Measurements from ENCODE around the gene CRYBB1.

Gene CRYBB1

GRCh38 chr22:26635117-26635516 is 17.3 kb upstream of the CRYBB1 start:
- H3K27me3 ChIP-seq (ENCODE audit: control insufficient read depth, insufficient read depth, low read length): no peaks in the 10 kb centered on the region
- DNase-seq (ENCODE audit: low read depth, low spot score): no peak
- H3K4me1 ChIP-seq (ENCODE audit: control insufficient read depth, insufficient read depth, low read length): no peaks in the 10 kb centered on the region; the same call in none of the 2 replicates
- no peaks in the 10 kb centered on the region for H3K36me3 ChIP-seq (ENCODE audit: control insufficient read depth, insufficient read depth, low read length)
- no CpG with 5 or more reads among the region's 2 CpGs for WGBS (ENCODE audit: insufficient coverage, insufficient read length)
- no peak overlapping the region for H3K27ac ChIP-seq (ENCODE audit: low read length)
- H3K9me3 ChIP-seq (ENCODE audit: control insufficient read depth, insufficient read depth, low read length): no peaks in the 10 kb centered on the region
- H3K4me3 ChIP-seq (ENCODE audit: low read length): no peak overlapping the region

GRCh38 chr22:26634189-26634588 is 16.4 kb upstream of the CRYBB1 start:
- no peaks in the 10 kb centered on the region; the same call in 1 of the 2 replicates for H3K4me1 ChIP-seq (ENCODE audit: control insufficient read depth, insufficient read depth, low read length)
- H3K36me3 ChIP-seq (ENCODE audit: control insufficient read depth, insufficient read depth, low read length): no peaks in the 10 kb centered on the region
- WGBS (ENCODE audit: insufficient coverage, insufficient read length): no CpG with 5 or more reads among the region's 3 CpGs
- no peak overlapping the region for H3K27ac ChIP-seq (ENCODE audit: low read length)
- no peaks in the 10 kb centered on the region for H3K27me3 ChIP-seq (ENCODE audit: control insufficient read depth, insufficient read depth, low read length)
- no peaks in the 10 kb centered on the region for H3K9me3 ChIP-seq (ENCODE audit: control insufficient read depth, insufficient read depth, low read length)
- no peak overlapping the region for H3K4me3 ChIP-seq (ENCODE audit: low read length)
- DNase-seq (ENCODE audit: low read depth, low spot score): no peak

- DNase-seq (ENCODE audit: low read depth, low spot score): no peak
- Histone ChIP-seq H3K9me3 (ENCODE audit: control insufficient read depth, insufficient read depth, low read length) (no peaks in the 10 kb centered on the region), H3K27ac (ENCODE audit: low read length) (no peak overlapping the region), H3K36me3 (ENCODE audit: control insufficient read depth, insufficient read depth, low read length) (no peaks in the 10 kb centered on the region), H3K4me3 (ENCODE audit: low read length) (no peak overlapping the region), H3K27me3 (ENCODE audit: control insufficient read depth, insufficient read depth, low read length) (no peaks in the 10 kb centered on the region), H3K4me1 (ENCODE audit: control insufficient read depth, insufficient read depth, low read length) (no peaks in the 10 kb centered on the region; the same call in 1 of the 2 replicates)
- WGBS (ENCODE audit: insufficient coverage, insufficient read length): no CpG with 5 or more reads among the region's 8 CpGs
Measured at GRCh38 chr22:26632422-26633155, 14.8 kb upstream of the CRYBB1 start.

GRCh38 chr22:26631282-26631681 is 13.5 kb upstream of the CRYBB1 start:
- no peak overlapping the region for H3K27ac ChIP-seq (ENCODE audit: low read length)
- no peak for DNase-seq (ENCODE audit: low read depth, low spot score)
- no CpG with 5 or more reads among the region's 4 CpGs for WGBS (ENCODE audit: insufficient coverage, insufficient read length)

GRCh38 chr22:26629988-26630761 is 12.3 kb upstream of the CRYBB1 start:
- Histone ChIP-seq H3K36me3 (ENCODE audit: control insufficient read depth, insufficient read depth, low read length) (no peaks in the 10 kb centered on the region), H3K27me3 (ENCODE audit: control insufficient read depth, insufficient read depth, low read length) (no peaks in the 10 kb centered on the region), H3K9me3 (ENCODE audit: control insufficient read depth, insufficient read depth, low read length) (no peaks in the 10 kb centered on the region), H3K4me3 (ENCODE audit: low read length) (no peak overlapping the region), H3K4me1 (ENCODE audit: control insufficient read depth, insufficient read depth, low read length) (no peaks in the 10 kb centered on the region; the same call in 1 of the 2 replicates), H3K27ac (ENCODE audit: low read length) (no peak overlapping the region)
- no CpG with 5 or more reads among the region's 18 CpGs for WGBS (ENCODE audit: insufficient coverage, insufficient read length)
- no peak for DNase-seq (ENCODE audit: low read depth, low spot score)

More at GRCh38 chr22:26631282-26631681, 13.5 kb upstream of the CRYBB1 start:
- H3K36me3 ChIP-seq (ENCODE audit: control insufficient read depth, insufficient read depth, low read length): no peaks in the 10 kb centered on the region
- H3K4me3 ChIP-seq (ENCODE audit: low read length): no peak overlapping the region
- no peaks in the 10 kb centered on the region; the same call in 1 of the 2 replicates for H3K4me1 ChIP-seq (ENCODE audit: control insufficient read depth, insufficient read depth, low read length)
- no peaks in the 10 kb centered on the region for H3K27me3 ChIP-seq (ENCODE audit: control insufficient read depth, insufficient read depth, low read length)
- H3K9me3 ChIP-seq (ENCODE audit: control insufficient read depth, insufficient read depth, low read length): no peaks in the 10 kb centered on the region

- DNase-seq (ENCODE audit: low read depth, low spot score): no peak
- no CpG with 5 or more reads among the region's 12 CpGs for WGBS (ENCODE audit: insufficient coverage, insufficient read length)
- H3K4me1 ChIP-seq (ENCODE audit: control insufficient read depth, insufficient read depth, low read length): no peaks in the 10 kb centered on the region
Measured at GRCh38 chr22:26624803-26625202, 7.0 kb upstream of the CRYBB1 start.

GRCh38 chr22:26623984-26624383 is 6.2 kb upstream of the CRYBB1 start:
- Histone ChIP-seq H3K9me3 (ENCODE audit: control insufficient read depth, insufficient read depth, low read length) (no peaks in the 10 kb centered on the region), H3K36me3 (ENCODE audit: control insufficient read depth, insufficient read depth, low read length) (no peaks in the 10 kb centered on the region), H3K27ac (ENCODE audit: low read length) (no peak overlapping the region), H3K4me3 (ENCODE audit: low read length) (no peak overlapping the region), H3K27me3 (ENCODE audit: control insufficient read depth, insufficient read depth, low read length) (no peaks in the 10 kb centered on the region), H3K4me1 (ENCODE audit: control insufficient read depth, insufficient read depth, low read length) (no peaks in the 10 kb centered on the region)
- DNase-seq (ENCODE audit: low read depth, low spot score): no peak
- no CpG with 5 or more reads among the region's 1 CpG for WGBS (ENCODE audit: insufficient coverage, insufficient read length)

More at GRCh38 chr22:26624803-26625202, 7.0 kb upstream of the CRYBB1 start:
- no peak overlapping the region for H3K4me3 ChIP-seq (ENCODE audit: low read length)
- no peaks in the 10 kb centered on the region for H3K36me3 ChIP-seq (ENCODE audit: control insufficient read depth, insufficient read depth, low read length)
- H3K27ac ChIP-seq (ENCODE audit: low read length): no peak overlapping the region
- no peaks in the 10 kb centered on the region for H3K9me3 ChIP-seq (ENCODE audit: control insufficient read depth, insufficient read depth, low read length)
- no peaks in the 10 kb centered on the region for H3K27me3 ChIP-seq (ENCODE audit: control insufficient read depth, insufficient read depth, low read length)

GRCh38 chr22:26621663-26622062 is 3.8 kb upstream of the CRYBB1 start, which contains the start of gene CRYBA4:
Gene CRYBA4, plus strand, starts transcription at chr22:26621963. Its CDS starts 634 bp downstream, at chr22:26622597.
- no peak for DNase-seq (ENCODE audit: low read depth, low spot score)
- no peak within 1 kb of the TSS for H3K4me3 ChIP-seq (ENCODE audit: low read length)
- no peaks in the 10 kb centered on the region for H3K36me3 ChIP-seq (ENCODE audit: control insufficient read depth, insufficient read depth, low read length)
- H3K27me3 ChIP-seq (ENCODE audit: control insufficient read depth, insufficient read depth, low read length): no peaks in the 10 kb centered on the region
- WGBS (ENCODE audit: insufficient coverage, insufficient read length): no CpG with 5 or more reads among the region's 7 CpGs
- H3K4me1 ChIP-seq (ENCODE audit: control insufficient read depth, insufficient read depth, low read length): peaks cover 6% of the 10 kb centered on the region; the same call in 1 of the 2 replicates
- H3K9me3 ChIP-seq (ENCODE audit: control insufficient read depth, insufficient read depth, low read length): no peaks in the 10 kb centered on the region
- no peak within 1 kb of the TSS for H3K27ac ChIP-seq (ENCODE audit: low read length)

GRCh38 chr22:26620197-26620596 is 2.4 kb upstream of the CRYBB1 start:
- Histone ChIP-seq H3K27me3 (ENCODE audit: control insufficient read depth, insufficient read depth, low read length) (no peaks in the 10 kb centered on the region; the same call in 1 of the 2 replicates), H3K27ac (ENCODE audit: low read length) (no peak overlapping the region), H3K36me3 (ENCODE audit: control insufficient read depth, insufficient read depth, low read length) (no peaks in the 10 kb centered on the region), H3K4me3 (ENCODE audit: low read length) (no peak overlapping the region), H3K4me1 (ENCODE audit: control insufficient read depth, insufficient read depth, low read length) (peaks cover 10% of the 10 kb centered on the region), H3K9me3 (ENCODE audit: control insufficient read depth, insufficient read depth, low read length) (no peaks in the 10 kb centered on the region)
- DNase-seq (ENCODE audit: low read depth, low spot score): no peak
- no CpG with 5 or more reads among the region's 2 CpGs for WGBS (ENCODE audit: insufficient coverage, insufficient read length)

- DNase-seq (ENCODE audit: low read depth, low spot score): no peak
- peaks cover 2% of the 10 kb centered on the region; the same call in 1 of the 2 replicates for H3K27me3 ChIP-seq (ENCODE audit: control insufficient read depth, insufficient read depth, low read length)
- WGBS (ENCODE audit: insufficient coverage, insufficient read length): no CpG with 5 or more reads among the region's 6 CpGs
- H3K36me3 ChIP-seq (ENCODE audit: control insufficient read depth, insufficient read depth, low read length): no peaks in the 10 kb centered on the region
- H3K27ac ChIP-seq (ENCODE audit: low read length): no peak overlapping the region
- no peak overlapping the region for H3K4me3 ChIP-seq (ENCODE audit: low read length)
- H3K9me3 ChIP-seq (ENCODE audit: control insufficient read depth, insufficient read depth, low read length): no peaks in the 10 kb centered on the region
- H3K4me1 ChIP-seq (ENCODE audit: control insufficient read depth, insufficient read depth, low read length): peaks cover 12% of the 10 kb centered on the region
Measured at GRCh38 chr22:26619510-26619909, 1.7 kb upstream of the CRYBB1 start.

Data from iPS DF 6.9 (cell line).